HL-60 (cell line): ENCODE data around the gene ADAMTS1.

Source experiments
- POLR2AphosphoS5 ChIP-seq: IDR thresholded peaks from 2 replicates; pipeline ENCODE4 v1.6.1; 2012; ENCODE audit warnings: low read depth
- TF ChIP-seq, protein P1 (sequence below): IDR thresholded peaks from one replicate; pipeline ENCODE4 v1.5.1; 2011; ENCODE audit warnings: low read length, control low read depth, inconsistent platforms; ENCODE audit not compliant: insufficient read depth

DNA sequence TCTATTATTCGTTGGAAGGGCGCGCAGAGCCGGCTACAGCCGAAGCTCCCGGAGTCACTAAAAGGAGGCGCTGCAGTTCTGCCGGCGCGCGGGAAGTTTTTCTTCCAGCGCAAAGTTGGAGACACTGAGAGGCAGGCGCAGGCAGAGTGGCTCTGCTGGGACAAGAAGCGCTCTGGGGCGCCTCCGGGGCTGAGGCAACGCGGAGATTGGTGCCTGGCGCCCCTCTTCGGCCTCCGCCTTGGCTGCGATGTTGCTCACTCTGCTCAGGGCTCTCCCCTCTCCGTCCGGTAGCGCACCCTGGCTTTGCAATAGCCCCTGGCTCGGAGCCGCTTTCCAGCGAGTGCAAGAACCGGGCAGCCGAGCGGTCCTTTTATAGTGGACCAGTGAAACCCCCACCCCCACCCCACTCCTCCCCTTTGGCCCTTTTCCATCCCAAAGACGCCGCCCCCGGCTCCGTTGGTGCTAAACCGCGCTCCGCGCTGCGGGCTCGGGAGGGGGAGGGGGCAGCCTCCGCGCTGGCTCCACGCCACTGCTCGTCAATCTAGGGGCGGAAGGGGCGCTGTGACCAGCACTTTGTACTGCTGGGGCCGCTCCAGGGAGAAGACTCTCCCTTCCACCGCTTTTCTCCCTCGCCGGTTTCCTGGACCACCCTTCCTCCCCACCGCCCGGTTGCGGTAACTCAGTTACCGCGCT is at the start of gene ADAMTS1:
- TF ChIP-seq, protein P1, sequence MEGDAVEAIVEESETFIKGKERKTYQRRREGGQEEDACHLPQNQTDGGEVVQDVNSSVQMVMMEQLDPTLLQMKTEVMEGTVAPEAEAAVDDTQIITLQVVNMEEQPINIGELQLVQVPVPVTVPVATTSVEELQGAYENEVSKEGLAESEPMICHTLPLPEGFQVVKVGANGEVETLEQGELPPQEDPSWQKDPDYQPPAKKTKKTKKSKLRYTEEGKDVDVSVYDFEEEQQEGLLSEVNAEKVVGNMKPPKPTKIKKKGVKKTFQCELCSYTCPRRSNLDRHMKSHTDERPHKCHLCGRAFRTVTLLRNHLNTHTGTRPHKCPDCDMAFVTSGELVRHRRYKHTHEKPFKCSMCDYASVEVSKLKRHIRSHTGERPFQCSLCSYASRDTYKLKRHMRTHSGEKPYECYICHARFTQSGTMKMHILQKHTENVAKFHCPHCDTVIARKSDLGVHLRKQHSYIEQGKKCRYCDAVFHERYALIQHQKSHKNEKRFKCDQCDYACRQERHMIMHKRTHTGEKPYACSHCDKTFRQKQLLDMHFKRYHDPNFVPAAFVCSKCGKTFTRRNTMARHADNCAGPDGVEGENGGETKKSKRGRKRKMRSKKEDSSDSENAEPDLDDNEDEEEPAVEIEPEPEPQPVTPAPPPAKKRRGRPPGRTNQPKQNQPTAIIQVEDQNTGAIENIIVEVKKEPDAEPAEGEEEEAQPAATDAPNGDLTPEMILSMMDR: no peak
- TF ChIP-seq POLR2AphosphoS5: peak; percentile 74
